Muscle of arm (tissue), 12 donors: ENCODE measurements around the gene ABCB11. TPM values are rescaled to one million over a fixed set of nuclear protein-coding genes. Genes with fewer than 3 reads are reported as not detected.
"Not testable (repeated sequence)": the region's sequence is repeated elsewhere in the genome, so short reads cannot be mapped to it uniquely, and the experiment has no call there.

Experiments used
- DNase-seq: peaks from one replicate; pipeline ENCODE4 v3.0.0-alpha.2; 2013
- polyA plus RNA-seq, 12 donors: library from polyadenylated mRNA; unstranded; fragments of 120-200 nt; gene quantifications; one replicate each; pipeline ENCODE4 v1.2.1, GENCODE V29; 2013; ENCODE audit not compliant: insufficient read length in 12 of 12

ABCB11 gene
- polyA plus RNA-seq, 12 donors, result 0.04 to 0.44 (median 0.12) TPM; not detected in 6

- DNase-seq, result no peak
Measured at GRCh38 chr2:169046440-169047151, 15.5 kb upstream of the ABCB11 start.

- no peak for DNase-seq
Measured at GRCh38 chr2:169042856-169043255, 11.7 kb upstream of the ABCB11 start.

- DNase-seq, result no peak
Measured at GRCh38 chr2:169041594-169041993, 10.5 kb upstream of the ABCB11 start.

- DNase-seq, result no peak
Measured at GRCh38 chr2:169039702-169040101, 8.6 kb upstream of the ABCB11 start.

- DNase-seq, result no peak
Measured at GRCh38 chr2:169038338-169038757, 7.2 kb upstream of the ABCB11 start.

GRCh38 chr2:169036736-169037440 lies 5.8 kb upstream of the ABCB11 start:
- DNase-seq, result no peak

GRCh38 chr2:169035887-169036286 lies 4.8 kb upstream of the ABCB11 start:
- DNase-seq, result no peak

- no peak for DNase-seq
Measured at GRCh38 chr2:169034984-169035544, 3.9 kb upstream of the ABCB11 start.

- no peak for DNase-seq
Measured at GRCh38 chr2:169034256-169034655, 3.1 kb upstream of the ABCB11 start.

- DNase-seq, result no peak
Measured at GRCh38 chr2:169029341-169029740, 1.8 kb downstream of the ABCB11 start.

GRCh38 chr2:169027234-169027633 lies 3.9 kb downstream of the ABCB11 start:
- no peak for DNase-seq

GRCh38 chr2:169026056-169026455 lies 5.1 kb downstream of the ABCB11 start:
- DNase-seq, result no peak

GRCh38 chr2:169023161-169023560 lies 8.0 kb downstream of the ABCB11 start:
- DNase-seq, result no peak

GRCh38 chr2:169018390-169018789 lies 12.7 kb downstream of the ABCB11 start:
- no peak for DNase-seq

GRCh38 chr2:169015943-169016342 lies 15.2 kb downstream of the ABCB11 start:
- no peak for DNase-seq

- DNase-seq, result no peak
Measured at GRCh38 chr2:169014780-169015179, 16.3 kb downstream of the ABCB11 start.

- no peak for DNase-seq
Measured at GRCh38 chr2:169013628-169014026, 17.5 kb downstream of the ABCB11 start.

GRCh38 chr2:169012812-169013627 lies 18.1 kb downstream of the ABCB11 start:
- DNase-seq, result no peak

GRCh38 chr2:169012191-169012792 lies 18.8 kb downstream of the ABCB11 start:
- DNase-seq, result not testable (repeated sequence)

- no peak for DNase-seq
Measured at GRCh38 chr2:169011698-169012097, 19.4 kb downstream of the ABCB11 start.

- no peak for DNase-seq
Measured at GRCh38 chr2:169010633-169011460, 20.3 kb downstream of the ABCB11 start.
